ENCODE results near the gene ZNF684.
"Not testable (repeated sequence)": the region's sequence is repeated elsewhere in the genome, so short reads cannot be mapped to it uniquely, and the experiment has no call there.

The ZNF684 gene

GRCh38 chr1:40531381-40532061, at the start of gene ZNF684:
Gene ZNF684, plus strand, starts transcription at chr1:40531637. Its CDS starts 1,530 bp downstream, at chr1:40533167.
- DNase-seq: peak; percentile 88

- no peak for DNase-seq
Observed at GRCh38 chr1:40495315-40495903, 36.0 kb upstream of the ZNF684 start.

- DNase-seq: not testable (repeated sequence)
Observed at GRCh38 chr1:40502651-40503050, 28.8 kb upstream of the ZNF684 start.

GRCh38 chr1:40507973-40508372, 23.5 kb upstream of the ZNF684 start:
- no peak for DNase-seq

- DNase-seq: peak; percentile 89
Observed at GRCh38 chr1:40508375-40509341, 22.8 kb upstream of the ZNF684 start, which contains the start of gene EXO5. Gene EXO5, plus strand, starts transcription at chr1:40508767. Its CDS starts 5,778 bp downstream, at chr1:40514545.

- no peak for DNase-seq
Observed at GRCh38 chr1:40519517-40519916, 11.9 kb upstream of the ZNF684 start.

- no peak for DNase-seq
Observed at GRCh38 chr1:40530735-40531380, 579 bp upstream of the ZNF684 start.

- no peak for DNase-seq
Observed at GRCh38 chr1:40532062-40532389, 589 bp downstream of the ZNF684 start.

- no peak for DNase-seq
Observed at GRCh38 chr1:40532844-40533424, 1.5 kb downstream of the ZNF684 start.

GRCh38 chr1:40534589-40534988, 3.2 kb downstream of the ZNF684 start:
- no peak for DNase-seq

- DNase-seq: no peak
Observed at GRCh38 chr1:40535732-40536131, 4.3 kb downstream of the ZNF684 start.

- no peak for DNase-seq
Observed at GRCh38 chr1:40539338-40539737, 7.9 kb downstream of the ZNF684 start.

- DNase-seq: no peak
Observed at GRCh38 chr1:40546957-40547356, 15.5 kb downstream of the ZNF684 start.

- no peak for DNase-seq
Observed at GRCh38 chr1:40553017-40553416, 21.6 kb downstream of the ZNF684 start.

GRCh38 chr1:40554807-40555206, 23.4 kb downstream of the ZNF684 start:
- not testable (repeated sequence) for DNase-seq

GRCh38 chr1:40556121-40556520, 24.7 kb downstream of the ZNF684 start:
- DNase-seq: no peak

GRCh38 chr1:40558241-40558640, 26.8 kb downstream of the ZNF684 start:
- not testable (repeated sequence) for DNase-seq

- no peak for DNase-seq
Observed at GRCh38 chr1:40562185-40562584, 30.7 kb downstream of the ZNF684 start.

- no peak for DNase-seq
Observed at GRCh38 chr1:40563266-40563665, 31.8 kb downstream of the ZNF684 start.

GRCh38 chr1:40564506-40564905, 33.1 kb downstream of the ZNF684 start:
- no peak for DNase-seq

- no peak for DNase-seq
Observed at GRCh38 chr1:40564913-40565312, 33.5 kb downstream of the ZNF684 start.

GRCh38 chr1:40567825-40568224, 36.4 kb downstream of the ZNF684 start:
- DNase-seq: no peak

- DNase-seq: not testable (repeated sequence)
Observed at GRCh38 chr1:40574805-40575204, 43.4 kb downstream of the ZNF684 start.

All from right forelimb (tissue), 1 donor.